Measurements from ENCODE around the gene ITPR2. TPM values are rescaled to one million over a fixed set of nuclear protein-coding genes. Genes with fewer than 3 reads are reported as not detected.

Gene ITPR2
- total RNA-seq, 1 experiment from 2014 or later: 26.0 TPM

DNA sequence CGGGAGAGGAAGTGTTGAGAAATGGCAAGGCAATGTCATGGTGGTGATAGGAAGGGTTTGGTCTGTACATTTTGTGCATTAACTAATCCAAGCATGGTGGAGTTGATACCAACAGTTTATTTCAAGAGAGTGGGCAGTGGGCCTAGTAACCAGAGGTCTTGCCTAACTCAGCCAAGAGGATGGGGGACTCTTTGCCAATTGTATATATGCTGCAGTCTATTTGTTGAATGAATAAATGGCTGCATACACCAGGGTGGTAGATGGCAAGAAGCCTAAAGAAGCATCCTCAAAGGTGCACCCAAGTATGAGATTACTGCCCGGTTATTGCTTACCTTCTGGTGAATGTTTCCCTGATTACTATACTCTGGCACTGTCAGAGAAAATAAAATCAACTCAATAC, 295.9 kb downstream of the ITPR2 start:
- Histone ChIP-seq H3K9me2 (ENCODE audit: insufficient read depth) (no peaks in the 10 kb centered on the region), H4K20me1 (ENCODE audit: insufficient read depth) (no peaks in the 10 kb centered on the region), H3K79me2 (ENCODE audit: low read depth) (no peaks in the 10 kb centered on the region), H3K4me3 (no peak overlapping the region), H3K27me3 (ENCODE audit: insufficient read depth, low read depth) (no peaks in the 10 kb centered on the region), H3K36me3 (ENCODE audit: low read depth) (no peaks in the 10 kb centered on the region), H2AFZ (no peak overlapping the region), H3K9me3 (ENCODE audit: insufficient read depth, low read depth) (no peaks in the 10 kb centered on the region), H3K4me2 (no peak overlapping the region), H3K27ac (no peak overlapping the region), H3F3A (ENCODE audit: insufficient read depth, low read depth) (no peaks in the 10 kb centered on the region), H3K4me1 (replicated peaks; ENCODE audit: insufficient read depth) (no peaks in the 10 kb centered on the region)
- no peak for DNase-seq
- TF ChIP-seq, protein P1, sequence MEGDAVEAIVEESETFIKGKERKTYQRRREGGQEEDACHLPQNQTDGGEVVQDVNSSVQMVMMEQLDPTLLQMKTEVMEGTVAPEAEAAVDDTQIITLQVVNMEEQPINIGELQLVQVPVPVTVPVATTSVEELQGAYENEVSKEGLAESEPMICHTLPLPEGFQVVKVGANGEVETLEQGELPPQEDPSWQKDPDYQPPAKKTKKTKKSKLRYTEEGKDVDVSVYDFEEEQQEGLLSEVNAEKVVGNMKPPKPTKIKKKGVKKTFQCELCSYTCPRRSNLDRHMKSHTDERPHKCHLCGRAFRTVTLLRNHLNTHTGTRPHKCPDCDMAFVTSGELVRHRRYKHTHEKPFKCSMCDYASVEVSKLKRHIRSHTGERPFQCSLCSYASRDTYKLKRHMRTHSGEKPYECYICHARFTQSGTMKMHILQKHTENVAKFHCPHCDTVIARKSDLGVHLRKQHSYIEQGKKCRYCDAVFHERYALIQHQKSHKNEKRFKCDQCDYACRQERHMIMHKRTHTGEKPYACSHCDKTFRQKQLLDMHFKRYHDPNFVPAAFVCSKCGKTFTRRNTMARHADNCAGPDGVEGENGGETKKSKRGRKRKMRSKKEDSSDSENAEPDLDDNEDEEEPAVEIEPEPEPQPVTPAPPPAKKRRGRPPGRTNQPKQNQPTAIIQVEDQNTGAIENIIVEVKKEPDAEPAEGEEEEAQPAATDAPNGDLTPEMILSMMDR (conservative IDR thresholded peaks at IDR 0.05): no peak
- no peak for TF ChIP-seq EZH2 (IDR thresholded peaks at IDR 0.05; ENCODE audit: low read depth)
- no TSS peak for BruUV-seq (replicated peaks)
- CTCF ChIA-PET: no interaction called here
- intact Hi-C loops (cut with micrococcal nuclease; ENCODE audit: unreplicated experiment): no loop called here
- POLR2A ChIA-PET (ENCODE audit: unreplicated experiment): no interaction called here

DNA sequence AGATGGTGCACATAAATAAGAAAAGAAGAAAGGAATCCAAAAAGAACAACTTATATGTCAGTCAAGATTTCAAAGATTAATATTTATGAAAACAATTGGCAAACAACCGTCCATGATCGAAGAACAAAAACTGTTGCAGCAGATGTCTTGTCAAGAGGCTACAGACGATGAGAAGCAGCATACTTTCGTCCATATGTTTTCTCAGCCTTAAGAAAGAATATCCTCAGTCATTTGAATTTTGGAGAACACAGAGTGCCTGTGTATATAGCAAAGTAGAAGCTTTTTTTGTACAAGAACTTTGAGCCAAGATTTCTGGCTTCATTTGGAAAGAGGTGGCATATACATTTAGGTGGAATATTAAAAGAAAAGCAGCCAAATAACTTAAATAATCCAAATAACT, 297.2 kb downstream of the ITPR2 start:
- ChIA-PET POLR2A (ENCODE audit: unreplicated experiment) (interaction anchor here (0.7 kb wide), 1 partner anchor 179 kb away, joined by 7 read pairs; no protein-coding TSS in a partner anchor), CTCF (interaction anchor here (0.7 kb wide), 1 partner anchor 138 kb away, joined by 3 read pairs; no protein-coding TSS in a partner anchor)
- Histone ChIP-seq H3K4me2 (no peak overlapping the region), H3K9me3 (ENCODE audit: insufficient read depth, low read depth) (no peaks in the 10 kb centered on the region), H3K4me1 (replicated peaks; ENCODE audit: insufficient read depth) (no peaks in the 10 kb centered on the region), H3K9me2 (ENCODE audit: insufficient read depth) (no peaks in the 10 kb centered on the region), H3K4me3 (no peak overlapping the region), H3K36me3 (ENCODE audit: low read depth) (no peaks in the 10 kb centered on the region), H4K20me1 (ENCODE audit: insufficient read depth) (no peaks in the 10 kb centered on the region), H3K79me2 (ENCODE audit: low read depth) (no peaks in the 10 kb centered on the region), H3K27ac (no peak overlapping the region), H2AFZ (no peak overlapping the region), H3F3A (ENCODE audit: insufficient read depth, low read depth) (no peaks in the 10 kb centered on the region), H3K27me3 (ENCODE audit: insufficient read depth, low read depth) (no peaks in the 10 kb centered on the region)
- intact Hi-C loops (cut with micrococcal nuclease; ENCODE audit: unreplicated experiment): no loop called here
- TF ChIP-seq, protein P1 (conservative IDR thresholded peaks at IDR 0.05): no peak
- no peak for TF ChIP-seq EZH2 (IDR thresholded peaks at IDR 0.05; ENCODE audit: low read depth)
- BruUV-seq (replicated peaks): no TSS peak
- no peak for DNase-seq

DNA sequence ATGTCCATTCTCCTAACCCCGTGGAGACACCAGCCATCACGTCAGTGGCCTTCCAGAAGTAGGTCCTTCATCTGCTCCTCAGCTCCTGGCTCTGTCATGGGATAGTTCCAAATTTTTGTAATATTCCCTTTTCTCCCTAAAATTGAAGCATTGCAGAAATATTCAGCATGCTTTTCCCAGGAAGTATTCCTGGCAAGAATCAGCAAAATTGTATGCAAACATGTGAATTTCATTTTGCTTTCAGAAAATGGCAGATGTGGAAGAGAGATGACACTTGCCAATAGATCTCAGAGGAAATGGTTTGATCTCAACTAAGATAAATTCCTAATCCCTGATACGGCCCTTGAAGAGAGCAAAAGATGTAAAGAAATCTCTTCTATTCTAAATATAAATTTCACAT, 298.9 kb downstream of the ITPR2 start:
- Histone ChIP-seq H3K9me3 (ENCODE audit: insufficient read depth, low read depth) (no peaks in the 10 kb centered on the region), H3K4me1 (replicated peaks; ENCODE audit: insufficient read depth) (no peaks in the 10 kb centered on the region), H3K27me3 (ENCODE audit: insufficient read depth, low read depth) (no peaks in the 10 kb centered on the region), H3K9me2 (ENCODE audit: insufficient read depth) (no peaks in the 10 kb centered on the region), H3K36me3 (ENCODE audit: low read depth) (no peaks in the 10 kb centered on the region), H3F3A (ENCODE audit: insufficient read depth, low read depth) (no peaks in the 10 kb centered on the region), H3K4me2 (no peak overlapping the region), H3K79me2 (ENCODE audit: low read depth) (no peaks in the 10 kb centered on the region), H2AFZ (no peak overlapping the region), H4K20me1 (ENCODE audit: insufficient read depth) (no peaks in the 10 kb centered on the region), H3K27ac (no peak overlapping the region), H3K4me3 (no peak overlapping the region)
- POLR2A ChIA-PET (ENCODE audit: unreplicated experiment): no interaction called here
- CTCF ChIA-PET: no interaction called here
- BruUV-seq (replicated peaks): no TSS peak
- no peak for TF ChIP-seq EZH2 (IDR thresholded peaks at IDR 0.05; ENCODE audit: low read depth)
- TF ChIP-seq, protein P1 (conservative IDR thresholded peaks at IDR 0.05): no peak
- DNase-seq: no peak
- intact Hi-C loops (cut with micrococcal nuclease; ENCODE audit: unreplicated experiment): no loop called here

Data from PC-9 (cell line).